SH-SY5Y (cell line): Measurements from ENCODE around the gene SCAPER.

Experiments used
- GATA2 ChIP-seq: IDR thresholded peaks from 2 replicates; pipeline ENCODE4 v1.6.1; 2011; ENCODE audit warnings: mild to moderate bottlenecking, low read depth, low read length
- GATA3 ChIP-seq: IDR thresholded peaks from 2 replicates; pipeline ENCODE4 v1.6.1; 2011; ENCODE audit warnings: low read depth, mild to moderate bottlenecking, low read length, moderate library complexity

SCAPER gene

DNA sequence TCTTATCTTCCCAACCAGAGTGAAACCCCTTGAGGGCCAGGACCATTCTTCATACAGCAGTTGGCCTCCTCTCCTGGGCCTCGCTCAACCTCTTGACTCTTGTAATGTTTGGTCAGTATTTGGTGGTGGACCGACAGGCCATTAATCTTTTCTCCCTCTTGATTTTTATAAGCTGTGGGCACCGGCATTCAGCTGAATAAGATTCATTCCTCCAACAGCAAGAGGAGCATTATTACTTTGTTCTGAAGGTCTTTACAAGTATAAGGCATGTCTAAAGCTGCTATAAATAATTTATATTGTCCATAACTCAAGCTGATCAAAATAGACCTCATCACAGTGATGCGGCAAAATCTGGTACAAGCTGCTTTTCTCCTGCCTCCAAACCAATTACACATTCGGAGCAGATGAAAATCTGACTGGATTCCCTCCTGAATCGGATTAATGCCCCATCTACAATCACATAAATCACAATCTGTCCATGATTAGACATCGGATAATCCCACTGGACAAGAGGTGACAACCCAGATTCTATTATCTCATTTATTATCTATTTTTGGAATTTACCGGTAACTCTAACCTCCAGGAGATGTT is 576.9 kb downstream of the SCAPER start:
- no peak for TF ChIP-seq GATA2
- TF ChIP-seq GATA3, result no peak

- TF ChIP-seq GATA3, result no peak
- no peak for TF ChIP-seq GATA2
Observed at GRCh38 chr15:76327191-76328105, 577.7 kb downstream of the SCAPER start.

DNA sequence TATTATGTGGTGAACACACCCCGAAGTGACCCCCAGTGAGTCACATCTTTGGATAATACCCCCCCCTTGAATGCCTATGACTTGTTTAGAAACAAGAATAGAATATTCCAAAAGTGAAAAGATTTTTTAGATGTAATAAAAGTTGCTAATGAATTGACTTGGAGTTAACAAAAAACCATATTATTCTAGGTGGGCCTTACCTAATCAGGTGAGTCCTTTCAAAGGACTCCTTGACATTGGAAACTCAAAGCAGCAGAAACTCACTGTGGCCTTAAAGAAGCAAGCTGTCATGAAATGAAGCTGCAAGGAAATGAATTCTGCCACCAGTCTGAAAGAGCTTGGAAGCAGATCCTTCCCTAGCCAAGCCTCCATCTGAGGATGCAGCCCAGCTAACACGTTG is 579.4 kb downstream of the SCAPER start:
- no peak for TF ChIP-seq GATA2
- TF ChIP-seq GATA3, result no peak

DNA sequence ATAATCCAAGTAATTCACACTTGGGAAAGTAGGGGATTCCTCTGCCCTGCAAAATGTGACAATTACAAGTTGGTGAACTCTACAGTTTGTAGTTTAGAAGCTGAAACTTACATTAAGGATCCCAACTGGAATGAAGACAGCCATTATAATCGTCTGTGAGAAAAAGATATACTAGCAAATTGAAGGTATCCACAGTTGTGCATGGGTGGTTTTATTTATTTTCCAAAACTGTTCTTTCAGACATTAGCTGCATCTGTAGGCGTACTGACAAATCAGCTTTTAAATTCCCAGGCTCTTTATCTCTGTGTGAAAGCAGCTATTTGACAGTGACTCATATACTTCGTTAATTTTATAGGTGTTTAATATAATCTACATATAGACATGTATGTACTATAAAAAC is 581.1 kb downstream of the SCAPER start:
- TF ChIP-seq GATA2 (no peak), GATA3 (no peak)

- no peak for TF ChIP-seq GATA2
- no peak for TF ChIP-seq GATA3
Observed at GRCh38 chr15:76321602-76322001, 583.5 kb downstream of the SCAPER start.

DNA sequence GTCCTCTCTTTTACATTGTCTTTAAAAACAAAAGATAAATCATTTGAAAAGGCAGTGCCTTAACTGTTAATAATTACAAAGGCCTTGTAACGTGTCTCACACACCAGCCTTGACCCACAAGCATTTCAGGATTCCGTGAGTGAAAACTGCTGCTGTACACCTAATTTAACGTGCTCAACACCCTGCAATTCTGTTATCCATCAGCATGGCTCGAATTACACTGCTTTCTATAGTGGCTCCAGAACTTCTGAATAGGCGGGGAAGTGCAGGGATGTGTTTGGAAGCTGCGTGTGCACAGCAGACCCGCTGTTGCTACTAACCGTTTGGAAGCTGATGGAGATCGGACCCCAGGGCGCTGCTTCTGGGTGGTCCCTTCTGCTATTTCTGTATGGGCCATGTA is 584.0 kb downstream of the SCAPER start:
- no peak for TF ChIP-seq GATA2
- TF ChIP-seq GATA3, result no peak

DNA sequence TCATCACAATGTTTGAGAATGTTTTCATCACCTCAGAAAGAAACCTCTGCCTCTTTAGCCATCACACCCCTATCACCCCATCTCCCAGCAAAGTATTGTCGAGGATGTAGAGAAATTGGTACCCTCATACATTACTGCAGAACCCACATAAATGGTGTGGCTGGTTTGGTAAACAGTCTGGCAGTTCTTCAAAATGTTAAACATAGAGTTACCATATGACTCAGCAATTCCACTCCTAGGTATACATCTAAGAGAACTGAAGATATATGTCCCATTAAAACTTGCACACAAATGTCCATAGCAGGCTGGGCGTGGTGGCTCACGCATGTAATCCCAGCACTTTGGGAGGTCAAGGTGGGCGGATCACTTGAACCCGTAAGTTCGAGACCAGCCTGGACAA is 585.1 kb downstream of the SCAPER start:
- TF ChIP-seq GATA2 (no peak), GATA3 (no peak)

GRCh38 chr15:76313731-76314130 is 591.4 kb downstream of the SCAPER start:
- TF ChIP-seq GATA3 (no peak), GATA2 (no peak)

DNA sequence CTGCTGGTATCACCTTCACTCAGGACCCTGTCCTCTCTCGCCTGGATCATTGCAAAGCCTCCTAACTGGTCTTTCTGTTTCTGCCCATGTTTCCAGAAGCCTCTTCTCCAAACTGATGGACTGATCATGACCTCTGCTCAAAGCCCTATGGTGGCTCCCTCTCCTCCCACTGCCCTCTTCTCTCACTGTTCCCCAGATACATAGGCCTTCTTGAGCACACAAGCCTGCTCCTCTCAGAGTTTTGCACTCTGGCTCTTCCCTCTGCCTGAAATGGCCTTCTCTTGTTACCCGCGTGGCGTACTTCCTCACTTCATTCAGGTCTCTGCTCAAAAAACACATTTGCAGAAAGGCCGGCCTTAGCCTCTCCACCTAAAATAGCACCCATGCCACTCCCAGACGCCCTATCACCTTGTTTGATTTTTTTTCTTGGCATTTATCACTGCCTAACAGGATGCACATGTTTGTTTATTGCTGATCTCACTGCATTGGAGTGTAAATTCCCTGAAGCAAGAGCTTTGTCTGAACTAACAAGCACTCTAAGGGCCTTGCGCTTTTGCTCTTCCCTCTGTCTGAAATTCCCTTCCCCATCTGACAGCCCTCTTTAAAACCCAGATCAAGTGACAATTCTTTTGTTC is 592.5 kb downstream of the SCAPER start:
- TF ChIP-seq GATA3, result no peak
- no peak for TF ChIP-seq GATA2

DNA sequence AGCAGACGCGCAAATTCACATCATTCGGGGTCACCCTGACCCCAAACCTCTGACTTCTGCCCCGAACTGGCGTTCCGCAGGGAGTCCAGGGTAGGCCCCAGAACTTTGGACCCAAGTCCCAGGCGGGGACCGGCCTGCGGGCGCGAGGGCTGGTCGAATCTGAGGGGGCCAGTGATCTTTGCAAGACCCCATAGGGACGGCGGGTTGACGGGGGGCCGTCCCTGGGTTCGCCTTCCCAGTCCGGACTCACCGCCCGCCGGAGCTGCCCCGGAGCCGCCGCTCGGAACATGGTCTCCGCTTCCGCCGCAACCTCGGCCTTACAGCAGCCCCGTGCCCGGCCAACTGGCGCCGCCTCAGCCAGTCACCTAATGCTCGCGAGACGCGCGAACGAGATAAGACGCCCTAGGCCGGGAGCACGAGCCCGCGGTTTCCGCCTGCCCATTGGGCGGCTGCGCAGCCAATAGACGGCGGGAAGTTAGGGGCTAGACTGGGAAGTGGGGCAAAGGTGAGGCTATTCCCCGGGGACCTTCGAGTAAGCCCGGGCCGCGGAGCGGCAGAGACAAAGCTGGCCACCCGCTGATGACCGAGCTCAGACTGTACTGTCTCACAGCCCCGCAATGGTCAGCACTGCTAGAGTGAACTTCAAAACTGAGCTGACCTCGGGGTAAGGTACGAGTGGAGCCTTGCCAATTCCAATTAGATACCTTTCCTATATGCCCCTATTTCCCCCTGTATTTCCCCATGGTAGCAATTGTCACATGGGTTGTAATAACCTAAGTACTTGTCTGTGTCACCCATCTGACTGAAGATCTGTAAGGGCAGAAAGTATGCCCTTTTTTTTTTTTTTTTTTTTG is 593.8 kb downstream of the SCAPER start, which contains the start of gene ETFA:
Gene ETFA (minus strand): TSS at position 370 of the 854 bp plus-strand sequence. CDS start 81 bp downstream, at position 289.
- TF ChIP-seq GATA3 (no peak), GATA2 (peak; percentile 82)

DNA sequence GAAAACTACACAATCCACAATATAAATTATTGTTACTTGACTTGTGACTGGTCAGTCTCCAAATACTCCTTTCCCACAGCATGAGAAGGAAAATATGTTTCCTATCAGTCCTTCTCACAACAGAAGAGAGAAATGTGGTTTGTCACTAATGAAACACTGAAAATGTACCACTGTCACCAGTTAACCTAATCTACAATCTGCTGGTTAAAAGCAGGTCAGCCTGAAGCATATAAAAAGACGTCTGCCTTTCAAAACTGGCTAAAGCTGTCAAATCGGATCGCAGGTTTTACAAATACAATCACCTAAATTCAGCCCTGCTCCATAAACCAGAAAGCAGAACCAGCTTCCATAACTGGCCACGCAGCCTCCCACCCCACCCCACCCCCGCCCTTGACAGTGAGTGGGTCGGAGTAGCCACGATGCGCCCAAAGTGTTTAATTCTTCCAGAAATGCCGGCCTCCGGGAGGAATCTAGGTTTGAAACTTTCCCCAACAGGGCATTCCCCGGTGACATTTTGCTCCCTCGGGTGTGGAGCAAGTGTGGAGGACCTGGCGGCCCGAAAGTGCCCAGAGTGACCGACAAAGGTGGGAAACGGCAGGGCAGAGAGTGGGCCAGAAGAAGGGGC is 594.6 kb downstream of the SCAPER start:
- TF ChIP-seq GATA2 (no peak), GATA3 (no peak)

DNA sequence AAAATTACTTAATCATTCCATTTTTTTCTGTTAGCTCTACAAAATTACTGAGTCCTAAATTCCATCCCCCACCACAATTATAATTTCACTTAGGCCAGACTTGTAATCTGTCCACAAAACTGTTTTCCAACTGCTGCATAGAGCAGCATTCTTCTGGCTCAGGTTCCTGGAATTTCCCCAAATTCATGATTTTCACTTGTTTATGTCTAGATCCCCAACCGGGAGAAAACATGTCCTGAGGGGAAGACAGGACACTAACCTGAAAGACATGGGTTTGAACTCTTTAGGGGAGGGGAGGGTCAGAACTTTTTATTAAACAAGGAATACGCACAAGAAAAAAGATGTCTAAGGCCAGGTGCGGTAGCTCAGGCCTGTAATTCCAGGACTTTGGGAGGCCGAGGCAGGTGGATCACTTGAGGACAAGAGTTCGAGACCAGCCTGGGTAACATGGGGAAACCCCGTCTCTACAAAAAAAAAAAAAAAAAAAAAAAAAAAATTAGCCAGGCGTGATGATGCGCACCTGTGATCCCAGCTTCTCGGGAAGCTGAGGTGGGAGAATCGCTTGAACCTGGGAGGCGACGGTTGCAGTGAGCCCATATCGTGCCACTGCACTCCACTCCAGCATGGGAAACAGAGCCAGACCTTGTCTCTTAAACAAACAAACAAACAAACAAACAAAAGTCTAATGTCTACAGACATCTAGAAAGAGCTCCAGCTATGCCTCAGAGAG is 595.4 kb downstream of the SCAPER start:
- TF ChIP-seq GATA2, result no peak
- TF ChIP-seq GATA3, result no peak

DNA sequence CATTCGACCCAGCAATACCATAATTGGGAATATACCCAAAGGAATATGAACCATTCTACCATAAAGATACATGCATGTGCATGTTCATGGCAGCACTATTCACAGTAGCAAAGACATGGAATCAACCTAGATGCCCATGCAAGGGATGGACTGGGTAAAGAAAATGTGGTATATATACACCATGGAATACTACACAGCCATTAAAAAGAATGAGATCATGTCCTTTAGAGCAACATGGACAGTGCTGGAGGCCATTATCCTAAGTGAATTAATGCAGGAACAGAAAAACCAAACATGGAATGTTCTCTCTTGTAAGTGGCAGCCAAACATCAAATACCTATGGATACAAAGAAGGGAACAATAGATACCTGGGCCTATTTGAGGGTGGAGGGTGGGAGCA is 601.2 kb downstream of the SCAPER start:
- TF ChIP-seq GATA3, result no peak
